ENCODE measurements around the gene TEAD1. TPM values are rescaled to one million over a fixed set of nuclear protein-coding genes. Genes with fewer than 3 reads are reported as not detected.

The TEAD1 gene
- total and polyA plus RNA-seq, 9 of the 15 experiments (the other 6 are each of a cell fraction or from before 2014, with no cell fraction given): 1.7 to 17.7 (median 10.8) TPM

DNA sequence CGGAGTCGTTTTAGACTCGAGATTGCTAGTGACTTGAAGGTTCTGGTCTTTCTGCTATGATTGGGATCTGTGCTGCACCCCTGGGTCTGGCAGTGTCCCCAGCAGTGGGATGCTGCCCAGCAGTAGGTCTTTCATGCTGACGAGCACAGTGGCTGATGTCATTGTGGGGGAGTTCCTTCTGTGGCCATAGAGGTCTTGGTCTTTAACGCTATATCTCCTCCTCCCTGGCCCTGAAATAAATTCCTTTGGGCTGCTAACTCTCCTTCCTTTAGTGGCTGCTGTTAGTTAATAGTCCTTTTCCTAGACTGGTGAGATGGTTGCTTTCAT, 136.3 kb downstream of the TEAD1 start (continued):
- TF ChIP-seq, protein P1, sequence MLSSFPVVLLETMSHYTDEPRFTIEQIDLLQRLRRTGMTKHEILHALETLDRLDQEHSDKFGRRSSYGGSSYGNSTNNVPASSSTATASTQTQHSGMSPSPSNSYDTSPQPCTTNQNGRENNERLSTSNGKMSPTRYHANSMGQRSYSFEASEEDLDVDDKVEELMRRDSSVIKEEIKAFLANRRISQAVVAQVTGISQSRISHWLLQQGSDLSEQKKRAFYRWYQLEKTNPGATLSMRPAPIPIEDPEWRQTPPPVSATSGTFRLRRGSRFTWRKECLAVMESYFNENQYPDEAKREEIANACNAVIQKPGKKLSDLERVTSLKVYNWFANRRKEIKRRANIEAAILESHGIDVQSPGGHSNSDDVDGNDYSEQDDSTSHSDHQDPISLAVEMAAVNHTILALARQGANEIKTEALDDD (IDR thresholded peaks at IDR 0.05): peak; percentile 59; the same call in 1 of the 2 replicates
- no peak for TF ChIP-seq FOXJ2 (tag; IDR thresholded peaks at IDR 0.05)
- TF ChIP-seq ZNF398 (CRISPR knock-in tag; IDR thresholded peaks at IDR 0.05): no peak
- no peak for TF ChIP-seq SNRNP70 (optimal IDR thresholded peaks at IDR 0.05; ENCODE audit: low read depth, low read length)
- no peak for TF ChIP-seq PHF8 (IDR thresholded peaks at IDR 0.05; ENCODE audit: borderline replicate concordance, low read length)
- no peak for TF ChIP-seq ZSCAN29 (IDR thresholded peaks at IDR 0.05)
- no peak for TF ChIP-seq PYGO2 (tag; IDR thresholded peaks at IDR 0.05)
- no peak for TF ChIP-seq ZNF316 (IDR thresholded peaks at IDR 0.05)
- TF ChIP-seq MYBL2 (IDR thresholded peaks at IDR 0.05; ENCODE audit: low read depth): no peak
- TF ChIP-seq MYBL2 (CRISPR knock-in tag; IDR thresholded peaks at IDR 0.05; ENCODE audit: borderline replicate concordance): no peak
- TF ChIP-seq EZH2 (IDR thresholded peaks at IDR 0.05; ENCODE audit: borderline replicate concordance, low read depth, low read length): no peak
- TF ChIP-seq SPI1 (IDR thresholded peaks at IDR 0.05; ENCODE audit: borderline replicate concordance, low read depth, low read length): no peak
- TF ChIP-seq POLR3G (IDR thresholded peaks at IDR 0.05; ENCODE audit: extremely low read depth, insufficient read length, insufficient replicate concordance): no peak
- TF ChIP-seq ZNF24 (IDR thresholded peaks at IDR 0.05): no peak
- TF ChIP-seq, protein P2, sequence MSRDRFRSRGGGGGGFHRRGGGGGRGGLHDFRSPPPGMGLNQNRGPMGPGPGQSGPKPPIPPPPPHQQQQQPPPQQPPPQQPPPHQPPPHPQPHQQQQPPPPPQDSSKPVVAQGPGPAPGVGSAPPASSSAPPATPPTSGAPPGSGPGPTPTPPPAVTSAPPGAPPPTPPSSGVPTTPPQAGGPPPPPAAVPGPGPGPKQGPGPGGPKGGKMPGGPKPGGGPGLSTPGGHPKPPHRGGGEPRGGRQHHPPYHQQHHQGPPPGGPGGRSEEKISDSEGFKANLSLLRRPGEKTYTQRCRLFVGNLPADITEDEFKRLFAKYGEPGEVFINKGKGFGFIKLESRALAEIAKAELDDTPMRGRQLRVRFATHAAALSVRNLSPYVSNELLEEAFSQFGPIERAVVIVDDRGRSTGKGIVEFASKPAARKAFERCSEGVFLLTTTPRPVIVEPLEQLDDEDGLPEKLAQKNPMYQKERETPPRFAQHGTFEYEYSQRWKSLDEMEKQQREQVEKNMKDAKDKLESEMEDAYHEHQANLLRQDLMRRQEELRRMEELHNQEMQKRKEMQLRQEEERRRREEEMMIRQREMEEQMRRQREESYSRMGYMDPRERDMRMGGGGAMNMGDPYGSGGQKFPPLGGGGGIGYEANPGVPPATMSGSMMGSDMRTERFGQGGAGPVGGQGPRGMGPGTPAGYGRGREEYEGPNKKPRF (IDR thresholded peaks at IDR 0.05; ENCODE audit: low read depth, low read length): no peak
- no peak for TF ChIP-seq ZNF740 (CRISPR knock-in tag; IDR thresholded peaks at IDR 0.05)
- no peak for TF ChIP-seq ZNF740 (tag; IDR thresholded peaks at IDR 0.05)
- TF ChIP-seq MAFG (tag; conservative IDR thresholded peaks at IDR 0.05): no peak
- TF ChIP-seq HDAC8 (tag; IDR thresholded peaks at IDR 0.05): no peak
- TF ChIP-seq, protein P3, sequence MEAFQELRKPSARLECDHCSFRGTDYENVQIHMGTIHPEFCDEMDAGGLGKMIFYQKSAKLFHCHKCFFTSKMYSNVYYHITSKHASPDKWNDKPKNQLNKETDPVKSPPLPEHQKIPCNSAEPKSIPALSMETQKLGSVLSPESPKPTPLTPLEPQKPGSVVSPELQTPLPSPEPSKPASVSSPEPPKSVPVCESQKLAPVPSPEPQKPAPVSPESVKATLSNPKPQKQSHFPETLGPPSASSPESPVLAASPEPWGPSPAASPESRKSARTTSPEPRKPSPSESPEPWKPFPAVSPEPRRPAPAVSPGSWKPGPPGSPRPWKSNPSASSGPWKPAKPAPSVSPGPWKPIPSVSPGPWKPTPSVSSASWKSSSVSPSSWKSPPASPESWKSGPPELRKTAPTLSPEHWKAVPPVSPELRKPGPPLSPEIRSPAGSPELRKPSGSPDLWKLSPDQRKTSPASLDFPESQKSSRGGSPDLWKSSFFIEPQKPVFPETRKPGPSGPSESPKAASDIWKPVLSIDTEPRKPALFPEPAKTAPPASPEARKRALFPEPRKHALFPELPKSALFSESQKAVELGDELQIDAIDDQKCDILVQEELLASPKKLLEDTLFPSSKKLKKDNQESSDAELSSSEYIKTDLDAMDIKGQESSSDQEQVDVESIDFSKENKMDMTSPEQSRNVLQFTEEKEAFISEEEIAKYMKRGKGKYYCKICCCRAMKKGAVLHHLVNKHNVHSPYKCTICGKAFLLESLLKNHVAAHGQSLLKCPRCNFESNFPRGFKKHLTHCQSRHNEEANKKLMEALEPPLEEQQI (IDR thresholded peaks at IDR 0.05): no peak
- TF ChIP-seq MEF2D (tag; conservative IDR thresholded peaks at IDR 0.05; ENCODE audit: low read depth): no peak
- peak in 1 of 2 experiments; percentile 79; a peak in 2 of 4 replicates for TF ChIP-seq RCOR1 (IDR thresholded peaks at IDR 0.05; ENCODE audit: borderline replicate concordance in 1 of 2, low read depth in 2 of 2, low read length in 2 of 2)
